Esophagus muscularis mucosa (tissue), 4 donors: ENCODE data around the gene HOXC5.

Source experiments
- CTCF ChIP-seq, 3 experiments: fragments of 200-600 bp in 2 of 3; fragments of 450-650 bp in 1 of 3; sonication (generic) in 2 of 3; IDR thresholded peaks; one replicate each; pipeline ENCODE4 v1.5.1; 2017 to 2019; ENCODE audit warnings: antibody characterized with exemption in 3 of 3, mild to moderate bottlenecking in 2 of 3, moderate library complexity in 1 of 3
- EP300 ChIP-seq: sonication (generic); formaldehyde crosslinking; IDR thresholded peaks from one replicate; pipeline ENCODE4 v1.6.1; 2017; ENCODE audit warnings: antibody characterized with exemption
- POLR2AphosphoS5 ChIP-seq, 2 donors: sonication (generic); formaldehyde crosslinking; IDR thresholded peaks; one replicate each; pipeline ENCODE4 v1.6.1; 2017; ENCODE audit warnings: antibody characterized with exemption in 2 of 2

- TF ChIP-seq CTCF (IDR thresholded peaks at IDR 0.05) (no peak), EP300 (no peak), POLR2AphosphoS5 (IDR thresholded peaks at IDR 0.05) (no peak)
Measured at GRCh38 chr12:54007538-54008259, 25.2 kb upstream of the HOXC5 start.
